Measurements from ENCODE around the gene PLEKHF1. TPM values are rescaled to one million over a fixed set of nuclear protein-coding genes. Genes with fewer than 3 reads are reported as not detected.

Gene PLEKHF1
- total and polyA plus RNA-seq, 2 donors (not counting 1 experiment from before 2014, with no cell fraction given), result 5.2 to 72.5 TPM

GRCh38 chr19:29697523-29698261 lies 32.4 kb downstream of the PLEKHF1 start:
- Histone ChIP-seq H3K4me3 (replicated peaks in 1 of 4; ENCODE audit: control extremely low read depth in 1 of 4, insufficient read depth in 1 of 4, low read depth in 3 of 4, low read length in 4 of 4) (no peak overlapping the region), H3K9me3 (ENCODE audit: control insufficient read depth, insufficient read depth, low read depth, low read length) (no peaks in the 10 kb centered on the region), H3K36me3 (ENCODE audit: control insufficient read depth, insufficient read depth, low read length) (peaks cover 3% of the 10 kb centered on the region), H3K4me2 (ENCODE audit: extremely low read depth, insufficient read depth, low read length) (no peak overlapping the region), H3K27me3 (ENCODE audit: control insufficient read depth, insufficient read depth, low read length) (no peaks in the 10 kb centered on the region), H3K79me2 (ENCODE audit: control insufficient read depth, insufficient read depth, low read length) (no peaks in the 10 kb centered on the region), H3K27ac (ENCODE audit: insufficient read depth, low read length) (no peak overlapping the region), H3K9ac (ENCODE audit: insufficient read depth, low read length) (no peak overlapping the region), H4K20me1 (ENCODE audit: control insufficient read depth, extremely low read depth, insufficient read depth, low read length) (no peaks in the 10 kb centered on the region), H2AFZ (ENCODE audit: low read length) (no peak overlapping the region), H3K4me1 (ENCODE audit: control insufficient read depth, extremely low read depth, insufficient read depth, low read length) (no peaks in the 10 kb centered on the region)
- no peak for TF ChIP-seq EZH2 (IDR thresholded peaks at IDR 0.05; ENCODE audit: low read length, missing control alignments)
- no peak for TF ChIP-seq CTCF (conservative IDR thresholded peaks at IDR 0.05 in 1 of 2, IDR thresholded peaks at IDR 0.05 in 1 of 2; ENCODE audit: low read depth in 1 of 2, low read length in 2 of 2)
- DNase-seq (ENCODE audit: low read depth in 2 of 2), result no peak

GRCh38 chr19:29699861-29700260 lies 34.6 kb downstream of the PLEKHF1 start:
- no peak overlapping the region for H2AFZ ChIP-seq (ENCODE audit: low read length)
- H3K9ac ChIP-seq (ENCODE audit: insufficient read depth, low read length), result no peak overlapping the region
- H3K79me2 ChIP-seq (ENCODE audit: control insufficient read depth, insufficient read depth, low read length), result no peaks in the 10 kb centered on the region
- H3K4me1 ChIP-seq (ENCODE audit: control insufficient read depth, extremely low read depth, insufficient read depth, low read length), result no peaks in the 10 kb centered on the region
- no peak overlapping the region for H3K4me3 ChIP-seq (replicated peaks in 1 of 4; ENCODE audit: control extremely low read depth in 1 of 4, insufficient read depth in 1 of 4, low read depth in 3 of 4, low read length in 4 of 4)
- no peaks in the 10 kb centered on the region for H3K27me3 ChIP-seq (ENCODE audit: control insufficient read depth, insufficient read depth, low read length)
- no peak overlapping the region for H3K4me2 ChIP-seq (ENCODE audit: extremely low read depth, insufficient read depth, low read length)
- H3K27ac ChIP-seq (ENCODE audit: insufficient read depth, low read length), result no peak overlapping the region
- no peaks in the 10 kb centered on the region for H4K20me1 ChIP-seq (ENCODE audit: control insufficient read depth, extremely low read depth, insufficient read depth, low read length)
- no peaks in the 10 kb centered on the region for H3K9me3 ChIP-seq (ENCODE audit: control insufficient read depth, insufficient read depth, low read depth, low read length)
- no peak for TF ChIP-seq EZH2 (IDR thresholded peaks at IDR 0.05; ENCODE audit: low read length, missing control alignments)
- no peak for TF ChIP-seq CTCF (conservative IDR thresholded peaks at IDR 0.05 in 1 of 2, IDR thresholded peaks at IDR 0.05 in 1 of 2; ENCODE audit: low read depth in 1 of 2, low read length in 2 of 2)
- peaks cover 3% of the 10 kb centered on the region for H3K36me3 ChIP-seq (ENCODE audit: control insufficient read depth, insufficient read depth, low read length)
- DNase-seq (ENCODE audit: low read depth in 2 of 2), result no peak

- H3K9me3 ChIP-seq (ENCODE audit: control insufficient read depth, insufficient read depth, low read depth, low read length), result no peaks in the 10 kb centered on the region
- H3K4me2 ChIP-seq (ENCODE audit: extremely low read depth, insufficient read depth, low read length), result no peak overlapping the region
- TF ChIP-seq EZH2 (IDR thresholded peaks at IDR 0.05; ENCODE audit: low read length, missing control alignments), result no peak
- no peak for TF ChIP-seq CTCF (conservative IDR thresholded peaks at IDR 0.05 in 1 of 2, IDR thresholded peaks at IDR 0.05 in 1 of 2; ENCODE audit: low read depth in 1 of 2, low read length in 2 of 2)
- no peaks in the 10 kb centered on the region for H4K20me1 ChIP-seq (ENCODE audit: control insufficient read depth, extremely low read depth, insufficient read depth, low read length)
- no peak overlapping the region for H2AFZ ChIP-seq (ENCODE audit: low read length)
- H3K9ac ChIP-seq (ENCODE audit: insufficient read depth, low read length), result no peak overlapping the region
- H3K27ac ChIP-seq (ENCODE audit: insufficient read depth, low read length), result no peak overlapping the region
- no peaks in the 10 kb centered on the region for H3K27me3 ChIP-seq (ENCODE audit: control insufficient read depth, insufficient read depth, low read length)
- DNase-seq (ENCODE audit: low read depth in 2 of 2), result no peak
- no peaks in the 10 kb centered on the region for H3K4me1 ChIP-seq (ENCODE audit: control insufficient read depth, extremely low read depth, insufficient read depth, low read length)
- peaks cover 3% of the 10 kb centered on the region for H3K36me3 ChIP-seq (ENCODE audit: control insufficient read depth, insufficient read depth, low read length)
- H3K4me3 ChIP-seq (replicated peaks in 1 of 4; ENCODE audit: control extremely low read depth in 1 of 4, insufficient read depth in 1 of 4, low read depth in 3 of 4, low read length in 4 of 4), result no peak overlapping the region
- no peaks in the 10 kb centered on the region for H3K79me2 ChIP-seq (ENCODE audit: control insufficient read depth, insufficient read depth, low read length)
Measured at GRCh38 chr19:29700498-29700897, 35.2 kb downstream of the PLEKHF1 start.

Measured in fibroblast of lung (primary cell).